Activated effector memory CD4-positive, alpha-beta T cell treated with Interleukin-2 at 50 U/mL for 16 hours (primary cell): ENCODE results near the gene USF2.

Source experiments
- DNase-seq: peaks from one replicate; pipeline ENCODE4 v3.0.0-alpha.2; 2020

The USF2 gene

GRCh38 chr19:35303357-35303915 lies 34.7 kb downstream of the USF2 start:
- no peak for DNase-seq

- no peak for DNase-seq
Observed at GRCh38 chr19:35304036-35304435, 35.3 kb downstream of the USF2 start.

- DNase-seq = no peak
Observed at GRCh38 chr19:35305181-35305580, 36.4 kb downstream of the USF2 start.

GRCh38 chr19:35306473-35307246 lies 37.9 kb downstream of the USF2 start:
- no peak for DNase-seq

GRCh38 chr19:35307931-35308330 lies 39.2 kb downstream of the USF2 start:
- DNase-seq = no peak

- no peak for DNase-seq
Observed at GRCh38 chr19:35308910-35309309, 40.1 kb downstream of the USF2 start.

GRCh38 chr19:35309481-35310279 lies 40.9 kb downstream of the USF2 start:
- no peak for DNase-seq

- DNase-seq = no peak
Observed at GRCh38 chr19:35310331-35310730, 41.6 kb downstream of the USF2 start.

- no peak for DNase-seq
Observed at GRCh38 chr19:35310811-35311465, 42.2 kb downstream of the USF2 start.

- DNase-seq = no peak
Observed at GRCh38 chr19:35311901-35312665, 43.3 kb downstream of the USF2 start.

GRCh38 chr19:35313587-35313986 lies 44.8 kb downstream of the USF2 start:
- DNase-seq = no peak

- no peak for DNase-seq
Observed at GRCh38 chr19:35314031-35314430, 45.3 kb downstream of the USF2 start.

GRCh38 chr19:35314858-35315470 lies 46.2 kb downstream of the USF2 start:
- DNase-seq = no peak

- no peak for DNase-seq
Observed at GRCh38 chr19:35315883-35316282, 47.1 kb downstream of the USF2 start.

- DNase-seq = no peak
Observed at GRCh38 chr19:35316560-35316959, 47.8 kb downstream of the USF2 start.

- no peak for DNase-seq
Observed at GRCh38 chr19:35317464-35318043, 48.8 kb downstream of the USF2 start.

- no peak for DNase-seq
Observed at GRCh38 chr19:35318679-35319448, 50.1 kb downstream of the USF2 start.

GRCh38 chr19:35320065-35320713 lies 51.4 kb downstream of the USF2 start:
- no peak for DNase-seq

- DNase-seq = no peak
Observed at GRCh38 chr19:35321291-35321690, 52.5 kb downstream of the USF2 start.

- DNase-seq = no peak
Observed at GRCh38 chr19:35322014-35322413, 53.3 kb downstream of the USF2 start.
